HG03066 (cell line): ENCODE results near the gene ITGA11.

Experiments
- ATAC-seq: cut with Tn5 transposase; IDR thresholded peaks from one replicate; pipeline ENCODE4 v1.9.1; 2021; ENCODE audit warnings: low read depth; ENCODE audit not compliant: unreplicated experiment

Gene ITGA11

GRCh38 chr15:68362537-68363126 lies 69.3 kb downstream of the ITGA11 start:
- ATAC-seq: no peak

- no peak for ATAC-seq
Observed at GRCh38 chr15:68360721-68361120, 71.2 kb downstream of the ITGA11 start.

- ATAC-seq: no peak
Observed at GRCh38 chr15:68356778-68357177, 75.2 kb downstream of the ITGA11 start.

GRCh38 chr15:68354923-68355322 lies 77.0 kb downstream of the ITGA11 start:
- ATAC-seq: no peak

- ATAC-seq: no peak
Observed at GRCh38 chr15:68354268-68354667, 77.7 kb downstream of the ITGA11 start.

GRCh38 chr15:68353421-68354135 lies 78.4 kb downstream of the ITGA11 start:
- no peak for ATAC-seq

- no peak for ATAC-seq
Observed at GRCh38 chr15:68352401-68353062, 79.4 kb downstream of the ITGA11 start.

GRCh38 chr15:68349151-68349550 lies 82.8 kb downstream of the ITGA11 start:
- no peak for ATAC-seq

GRCh38 chr15:68348606-68349005 lies 83.4 kb downstream of the ITGA11 start:
- no peak for ATAC-seq

- ATAC-seq: no peak
Observed at GRCh38 chr15:68348081-68348480, 83.9 kb downstream of the ITGA11 start.

- no peak for ATAC-seq
Observed at GRCh38 chr15:68347392-68347791, 84.6 kb downstream of the ITGA11 start.

GRCh38 chr15:68346979-68347378 lies 85.0 kb downstream of the ITGA11 start:
- ATAC-seq: no peak

GRCh38 chr15:68345481-68345880 lies 86.5 kb downstream of the ITGA11 start:
- no peak for ATAC-seq

- no peak for ATAC-seq
Observed at GRCh38 chr15:68344600-68344999, 87.4 kb downstream of the ITGA11 start.

- no peak for ATAC-seq
Observed at GRCh38 chr15:68343579-68344225, 88.3 kb downstream of the ITGA11 start.

- ATAC-seq: no peak
Observed at GRCh38 chr15:68341760-68342725, 89.9 kb downstream of the ITGA11 start.

GRCh38 chr15:68340726-68341671 lies 91.0 kb downstream of the ITGA11 start:
- ATAC-seq: no peak

GRCh38 chr15:68339481-68339880 lies 92.5 kb downstream of the ITGA11 start:
- no peak for ATAC-seq

GRCh38 chr15:68337826-68338225 lies 94.1 kb downstream of the ITGA11 start:
- ATAC-seq: no peak
